GM11168 (cell line): Measurements from ENCODE around the gene COMMD2.

Source experiments
- in situ Hi-C: fragments of 300-500 bp; cut with MboI; formaldehyde crosslinking; loops from one replicate; pipeline ENCODE4 v1.12.0; 2022; ENCODE audit warnings: low sequenced_read_pairs; ENCODE audit not compliant: unreplicated experiment

The COMMD2 gene

DNA sequence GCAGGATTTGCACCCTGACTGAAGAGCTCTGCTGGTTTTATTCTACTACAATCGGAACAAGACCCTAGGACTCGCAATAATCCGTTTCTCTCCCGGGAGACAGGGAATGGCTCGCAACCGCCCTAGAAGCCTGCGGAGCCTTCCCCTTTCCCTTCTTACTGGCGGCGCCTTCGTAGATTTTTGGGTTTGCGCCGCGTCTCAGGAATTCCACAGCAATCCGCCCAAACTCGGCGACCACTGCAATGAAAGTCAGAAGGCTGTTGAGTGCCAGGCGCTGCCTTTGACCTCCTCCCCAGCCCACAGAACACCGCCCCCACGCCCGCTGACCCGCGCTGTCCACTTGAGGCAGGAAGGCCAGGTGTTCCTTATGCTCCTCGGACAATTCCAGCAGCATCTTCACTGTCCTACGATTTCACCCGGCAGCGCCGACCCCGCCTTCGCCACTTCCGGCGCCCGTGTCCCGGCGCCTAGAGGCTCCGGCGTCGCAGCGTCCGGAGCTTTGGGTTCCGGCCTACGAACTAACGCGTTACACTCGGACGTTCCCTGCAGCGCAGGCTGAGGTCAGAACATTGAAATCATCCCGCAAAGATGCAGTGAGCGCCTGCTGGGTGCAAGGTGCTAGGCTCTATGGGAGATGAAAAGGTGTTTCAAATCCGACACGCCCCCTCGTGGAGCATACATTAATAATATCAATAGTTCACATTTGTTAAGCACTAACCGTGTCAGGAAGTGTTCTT lies at the start of gene COMMD2:
COMMD2 (minus strand) TSS at position 439 of the 737 bp plus-strand sequence; CDS start at position 394, 45 bp downstream.
- in situ Hi-C loops = no loop called here

DNA sequence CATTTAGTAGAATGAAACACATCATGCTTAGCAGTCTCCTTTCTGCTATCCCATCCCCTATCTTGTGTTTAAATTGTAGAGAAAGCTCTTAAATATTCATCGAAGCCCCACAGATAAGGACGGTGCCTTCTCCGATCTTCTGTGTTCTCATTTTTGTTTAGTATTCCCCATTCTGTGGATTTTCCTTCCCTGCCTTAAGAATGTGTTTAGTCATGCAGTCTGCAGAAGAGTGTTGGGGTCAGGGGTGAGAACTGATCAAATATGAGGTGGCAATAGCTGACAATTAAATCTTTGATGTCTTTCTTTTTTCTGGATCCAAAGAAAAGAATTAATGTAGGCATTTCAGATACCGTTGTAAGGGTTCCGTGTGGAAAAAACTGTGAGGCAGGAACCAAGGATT lies 49.4 kb upstream of the COMMD2 start:
- in situ Hi-C loops = no loop called here

- in situ Hi-C loops = no loop called here
Observed at GRCh38 chr3:149801195-149801594, 48.9 kb upstream of the COMMD2 start.

GRCh38 chr3:149800693-149801092 lies 48.4 kb upstream of the COMMD2 start:
- in situ Hi-C loops = no loop called here

- in situ Hi-C loops = no loop called here
Observed at GRCh38 chr3:149796026-149796425, 43.7 kb upstream of the COMMD2 start.

DNA sequence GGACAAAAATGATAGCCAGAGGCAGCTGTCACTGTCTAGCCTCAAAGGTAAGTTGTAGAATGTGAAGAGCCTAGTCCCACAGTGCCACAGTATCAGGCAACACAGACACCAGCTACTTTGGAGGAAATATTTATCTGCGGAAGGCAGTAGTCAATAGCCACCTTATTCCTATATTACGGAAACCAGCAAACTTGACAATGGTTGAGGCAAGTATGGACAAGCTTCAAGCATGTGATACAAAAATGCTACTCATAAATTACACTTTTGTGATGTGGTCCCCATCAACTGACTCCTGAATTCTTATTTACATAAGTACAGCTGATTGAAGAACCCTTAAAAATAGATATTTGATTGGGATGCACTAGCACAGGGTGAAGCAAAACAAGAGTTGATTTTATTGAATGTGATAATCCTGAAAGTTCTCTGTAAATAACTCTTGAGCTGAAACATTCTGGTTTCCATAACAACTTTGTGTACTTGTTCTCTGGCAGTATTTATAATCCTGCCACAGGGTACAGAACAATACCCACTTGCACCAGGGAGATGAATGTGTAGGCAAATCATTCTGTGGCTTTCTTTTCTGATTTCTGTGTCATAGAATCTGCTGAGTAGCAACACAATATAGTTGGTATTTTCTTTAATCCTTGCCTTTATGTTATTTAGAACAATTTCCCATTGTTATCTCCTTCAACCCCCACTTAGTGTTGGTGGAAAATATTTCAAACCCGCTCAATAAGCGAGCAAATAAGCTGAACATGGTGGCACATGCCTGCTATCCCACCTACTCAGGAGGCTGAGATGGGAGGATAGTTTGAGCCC lies 40.4 kb upstream of the COMMD2 start, which contains the start of gene ANKUB1:
ANKUB1 (minus strand) TSS at position 103 of the 819 bp plus-strand sequence. CDS start 188 bp downstream, outside the sequence.
- in situ Hi-C loops = no loop called here

DNA sequence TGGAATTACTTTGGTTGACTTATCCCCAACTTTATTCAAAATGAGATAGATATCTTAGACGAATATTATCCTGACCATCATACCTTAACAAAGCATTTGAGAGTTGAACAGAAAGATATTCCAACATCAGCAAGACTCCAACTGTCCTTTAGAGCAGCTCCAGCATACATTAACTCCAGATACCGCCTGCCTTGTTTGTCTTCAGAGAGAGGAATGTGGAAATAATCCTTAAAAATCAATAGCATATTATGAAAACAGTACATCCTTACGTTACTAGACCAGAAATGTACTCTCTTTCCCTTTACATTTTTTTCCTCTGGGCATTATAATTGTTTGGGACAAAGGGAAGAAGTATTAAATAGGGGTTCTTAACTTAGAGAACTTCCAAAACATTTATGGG lies 38.4 kb upstream of the COMMD2 start:
- in situ Hi-C loops = no loop called here

- in situ Hi-C loops = no loop called here
Observed at GRCh38 chr3:149790268-149790667, 38.0 kb upstream of the COMMD2 start.

- in situ Hi-C loops = no loop called here
Observed at GRCh38 chr3:149784064-149784704, 31.9 kb upstream of the COMMD2 start.

DNA sequence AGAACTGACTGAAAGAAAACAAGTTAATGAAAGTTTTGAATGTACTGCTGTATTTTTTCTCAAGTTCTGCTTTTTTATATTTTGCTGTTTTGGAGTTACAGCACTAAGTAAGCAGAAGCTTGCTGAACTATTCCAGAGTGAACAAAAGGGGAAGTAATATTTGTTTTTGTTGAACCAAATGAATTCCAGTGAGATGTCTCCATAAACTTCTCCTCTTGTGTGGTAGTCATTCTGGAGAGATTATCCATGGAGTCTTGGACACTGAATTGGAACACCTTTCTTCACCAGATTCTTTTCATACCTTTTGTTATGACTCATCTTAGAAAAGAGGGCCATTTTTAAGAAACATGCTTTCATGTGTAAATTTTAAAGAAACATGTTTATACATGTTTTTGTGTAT lies 31.3 kb upstream of the COMMD2 start:
- in situ Hi-C loops = no loop called here

DNA sequence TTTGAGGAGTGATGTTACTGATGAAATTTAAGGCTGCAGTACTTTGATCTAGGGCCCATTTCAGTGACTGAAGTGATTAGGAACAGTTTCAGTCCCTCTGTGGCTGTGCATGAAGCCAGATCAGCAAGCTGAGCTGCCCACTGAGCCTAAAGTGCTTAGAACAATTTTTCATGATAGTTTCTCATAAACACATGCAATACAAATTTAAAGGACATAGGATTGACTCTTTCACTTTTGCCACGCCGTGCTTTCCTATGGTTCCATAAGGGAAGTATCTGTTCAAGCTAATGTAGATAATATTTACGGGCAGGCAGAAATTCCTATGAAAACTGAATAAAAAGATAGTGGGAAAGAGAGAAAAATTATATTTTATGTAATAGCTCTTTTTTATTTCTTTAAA lies 29.5 kb upstream of the COMMD2 start:
- in situ Hi-C loops = no loop called here

DNA sequence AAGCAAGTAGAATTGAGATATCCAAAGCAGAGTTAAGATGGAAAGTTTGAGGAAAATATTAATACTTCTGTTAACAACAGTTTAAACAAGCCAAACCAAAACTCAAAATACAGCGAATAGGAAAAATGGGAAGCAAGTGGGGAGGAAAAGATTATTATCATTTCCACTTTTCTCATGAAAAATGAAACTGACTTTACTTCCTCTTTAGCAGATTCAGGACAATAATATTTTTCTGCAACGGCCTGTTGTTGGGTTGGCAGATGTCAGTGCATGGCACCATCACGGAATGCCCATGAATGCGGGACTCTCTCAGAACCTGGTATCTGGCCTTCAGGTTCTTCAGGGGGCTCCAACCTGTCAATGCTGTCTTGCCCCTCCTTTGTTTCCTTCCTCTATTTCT lies 28.9 kb upstream of the COMMD2 start:
- in situ Hi-C loops = no loop called here

DNA sequence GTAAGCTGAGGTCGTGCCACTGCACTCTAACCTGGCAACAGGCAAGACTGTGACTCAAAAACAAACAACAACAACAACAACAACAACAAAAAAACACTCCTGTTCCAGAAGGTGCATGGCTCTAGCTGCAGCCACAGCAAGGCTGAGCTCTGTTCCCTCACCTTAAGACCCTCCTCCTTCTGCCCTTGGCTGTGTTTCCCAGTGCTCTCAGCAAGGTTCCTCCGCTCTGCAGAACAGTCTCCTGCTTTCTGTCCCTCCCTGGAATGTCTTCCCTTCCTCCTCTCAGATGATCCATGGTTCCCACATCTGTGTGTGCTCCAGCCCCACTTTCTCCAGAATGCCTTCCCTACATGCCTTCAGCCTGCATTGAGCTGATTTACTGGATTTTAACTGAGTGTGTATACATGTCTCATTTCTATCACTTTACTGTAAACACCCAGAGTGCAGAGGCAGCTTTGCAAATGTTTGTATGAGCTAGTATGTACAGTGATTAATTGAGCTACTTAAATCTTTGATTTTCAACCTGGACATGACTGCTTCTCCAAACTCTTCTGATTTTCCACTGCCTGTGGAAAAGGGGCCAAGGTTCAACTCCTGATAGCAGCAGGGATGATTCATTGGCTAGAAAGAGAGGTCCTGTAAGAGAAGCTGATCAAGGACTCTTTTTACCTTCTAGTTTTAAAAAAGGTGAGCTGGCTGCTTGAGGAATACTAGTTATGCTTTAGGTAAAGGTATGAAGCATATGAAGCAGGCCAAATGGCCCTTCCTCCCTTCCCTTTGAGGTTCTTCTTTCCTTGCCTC lies 25.3 kb upstream of the COMMD2 start:
- in situ Hi-C loops = loop anchor here (5.0 kb wide), 1 partner anchor 270 kb away; no protein-coding TSS in a partner anchor

DNA sequence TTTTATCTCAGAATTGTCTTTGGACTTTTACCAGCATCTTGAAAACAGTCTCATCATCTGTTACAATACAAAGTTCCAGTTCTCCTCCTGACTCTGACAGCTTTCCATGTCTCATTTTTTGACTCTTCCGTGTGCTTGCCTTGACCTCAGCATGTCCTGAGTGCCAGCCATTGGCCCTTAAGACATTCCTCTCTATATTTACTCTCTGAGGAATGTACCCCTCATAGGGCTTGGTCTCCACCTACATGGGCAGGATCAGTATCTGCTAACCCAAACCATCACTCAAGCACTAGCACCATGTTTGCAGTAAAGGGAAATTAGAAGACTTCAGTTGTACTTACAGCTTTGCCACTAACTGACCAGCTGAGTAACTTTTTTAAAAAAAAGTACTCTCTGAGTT lies 23.9 kb upstream of the COMMD2 start:
- in situ Hi-C loops = loop anchor here (5.0 kb wide), 1 partner anchor 269 kb away; no protein-coding TSS in a partner anchor

DNA sequence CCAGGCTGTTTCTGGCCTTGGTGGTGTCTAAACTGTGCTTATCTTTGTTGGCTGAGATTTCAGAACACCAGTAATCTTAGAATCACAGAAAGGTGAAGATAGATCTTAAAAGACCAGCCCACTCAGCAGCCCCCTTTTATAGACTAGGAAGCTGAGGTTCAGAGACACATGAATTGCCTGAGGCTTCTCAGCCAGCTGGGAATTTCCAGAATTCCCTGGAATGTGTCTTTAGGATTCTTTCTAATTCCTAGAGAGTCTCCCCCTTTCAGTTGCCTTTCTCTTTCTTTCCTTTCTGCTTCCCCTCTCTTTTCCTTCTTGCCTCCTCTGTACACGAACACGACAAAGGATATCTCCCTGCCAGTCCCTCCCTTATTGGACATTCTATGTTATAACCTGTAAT lies 20.6 kb upstream of the COMMD2 start:
- in situ Hi-C loops = no loop called here

GRCh38 chr3:149771652-149772271 lies 19.5 kb upstream of the COMMD2 start:
- in situ Hi-C loops = no loop called here

DNA sequence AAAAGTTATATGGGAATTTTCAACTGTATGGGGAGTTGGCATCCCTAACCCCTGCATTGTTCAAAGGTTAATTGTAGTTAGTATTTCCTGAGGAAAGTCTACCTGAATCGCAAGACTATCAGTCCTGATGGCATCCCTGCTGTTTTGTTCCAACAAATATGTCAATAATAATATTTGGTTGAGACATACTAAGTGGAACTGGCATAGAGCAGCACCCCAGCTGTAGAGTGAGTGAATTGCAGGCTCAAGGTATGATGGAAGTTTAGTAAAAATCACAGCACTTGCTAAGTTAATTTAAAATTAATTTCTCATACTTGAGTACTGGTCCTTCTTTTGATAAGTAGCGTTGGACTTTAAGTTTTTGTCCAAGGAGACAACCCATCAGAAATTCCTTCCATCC lies 18.0 kb upstream of the COMMD2 start:
- in situ Hi-C loops = no loop called here

DNA sequence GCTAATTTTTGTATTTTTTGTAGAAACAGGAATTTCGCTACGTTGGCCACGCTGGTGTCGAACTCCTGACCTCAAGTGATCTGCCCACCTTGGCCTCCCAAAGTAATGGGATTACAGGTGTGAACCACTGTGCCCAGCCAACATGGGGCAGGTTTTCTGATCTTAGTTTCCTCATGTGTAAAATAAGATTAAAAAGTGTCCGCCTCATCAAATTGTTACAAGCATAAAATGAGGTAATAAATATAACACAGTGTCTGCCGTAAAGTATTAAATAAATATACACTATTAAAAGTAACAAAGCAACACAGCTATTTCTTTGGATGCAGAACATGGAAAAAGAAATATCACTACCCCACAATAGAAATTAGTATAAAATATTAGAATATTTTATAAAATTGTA lies 16.4 kb upstream of the COMMD2 start:
- in situ Hi-C loops = no loop called here

DNA sequence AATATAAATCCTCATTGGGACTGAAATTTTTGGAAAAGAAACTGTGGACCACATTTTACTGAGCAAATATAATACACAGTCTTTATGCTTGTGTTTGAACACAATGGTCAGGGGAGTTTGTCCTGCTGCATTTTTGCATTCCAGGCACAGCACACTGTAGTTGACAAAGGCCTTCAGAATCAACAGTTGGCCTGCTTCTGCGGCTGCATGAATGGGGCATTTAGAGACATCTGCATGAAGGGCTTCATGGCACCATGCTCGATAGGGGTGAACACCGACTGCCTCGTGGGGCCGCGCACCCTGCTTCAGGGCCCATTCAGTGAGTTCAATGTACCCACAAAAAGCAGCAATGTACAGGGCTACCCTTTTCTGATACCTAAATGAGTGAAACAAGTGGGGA lies 15.4 kb upstream of the COMMD2 start:
- in situ Hi-C loops = no loop called here
